ENCODE measurements around the gene ATP10B. TPM values are rescaled to one million over a fixed set of nuclear protein-coding genes. Genes with fewer than 3 reads are reported as not detected.

ATP10B gene
- total RNA-seq, 1 experiment from 2014 or later: not detected

- Histone ChIP-seq H3K4me3 (no peak overlapping the region), H3K36me3 (no peaks in the 10 kb centered on the region), H3K4me1 (replicated peaks) (no peaks in the 10 kb centered on the region), H3K9me3 (replicated peaks) (no peaks in the 10 kb centered on the region; the same call in 1 of the 2 replicates), H3K27me3 (replicated peaks) (no peaks in the 10 kb centered on the region), H3K27ac (no peak overlapping the region)
- no peak for DNase-seq (ENCODE audit: low read depth in 1 of 2, low spot score in 2 of 2)
Measured at GRCh38 chr5:160674901-160675300, 177.1 kb downstream of the ATP10B start.

DNA sequence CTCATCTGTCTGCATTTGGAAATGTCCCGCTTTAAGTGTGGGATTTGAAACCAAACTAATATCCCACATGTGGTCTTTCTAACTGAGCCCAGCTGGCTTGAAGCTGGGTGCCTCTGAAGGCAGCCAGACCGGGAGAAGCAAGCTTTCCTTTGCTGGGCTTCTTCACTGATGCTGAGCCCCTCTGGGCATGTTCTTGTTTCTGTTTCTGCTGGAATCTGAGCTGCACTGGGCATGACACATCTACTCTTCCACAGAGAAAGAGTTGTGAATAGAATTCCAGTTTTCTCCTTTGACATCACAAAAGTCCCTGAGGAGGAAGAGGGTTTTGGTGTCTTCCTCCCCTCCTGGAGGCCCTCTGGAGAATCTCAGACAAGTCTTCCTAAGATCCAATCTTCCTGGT, 179.5 kb downstream of the ATP10B start:
- H3K27me3 ChIP-seq (replicated peaks): no peaks in the 10 kb centered on the region
- H3K36me3 ChIP-seq: no peaks in the 10 kb centered on the region
- H3K4me3 ChIP-seq: no peak overlapping the region
- no peaks in the 10 kb centered on the region for H3K4me1 ChIP-seq (replicated peaks)
- H3K27ac ChIP-seq: no peak overlapping the region
- DNase-seq (ENCODE audit: low read depth in 1 of 2, low spot score in 2 of 2): no peak
- H3K9me3 ChIP-seq (replicated peaks): no peaks in the 10 kb centered on the region; the same call in 1 of the 2 replicates

GRCh38 chr5:160668356-160668755, 183.7 kb downstream of the ATP10B start:
- DNase-seq (ENCODE audit: low read depth in 1 of 2, low spot score in 2 of 2): no peak
- H3K36me3 ChIP-seq: no peaks in the 10 kb centered on the region
- H3K4me1 ChIP-seq (replicated peaks): no peaks in the 10 kb centered on the region
- no peaks in the 10 kb centered on the region for H3K27me3 ChIP-seq (replicated peaks)
- no peaks in the 10 kb centered on the region; the same call in 1 of the 2 replicates for H3K9me3 ChIP-seq (replicated peaks)
- no peak overlapping the region for H3K27ac ChIP-seq
- H3K4me3 ChIP-seq: no peak overlapping the region

GRCh38 chr5:160667160-160667559, 184.9 kb downstream of the ATP10B start:
- Histone ChIP-seq H3K4me1 (replicated peaks) (no peaks in the 10 kb centered on the region), H3K9me3 (replicated peaks) (no peaks in the 10 kb centered on the region; the same call in 1 of the 2 replicates), H3K27ac (no peak overlapping the region), H3K4me3 (no peak overlapping the region), H3K27me3 (replicated peaks) (no peaks in the 10 kb centered on the region), H3K36me3 (no peaks in the 10 kb centered on the region)
- DNase-seq (ENCODE audit: low read depth in 1 of 2, low spot score in 2 of 2): no peak

- Histone ChIP-seq H3K9me3 (replicated peaks) (no peaks in the 10 kb centered on the region; the same call in 1 of the 2 replicates), H3K4me1 (replicated peaks) (no peaks in the 10 kb centered on the region), H3K36me3 (no peaks in the 10 kb centered on the region), H3K27me3 (replicated peaks) (no peaks in the 10 kb centered on the region), H3K27ac (no peak overlapping the region), H3K4me3 (no peak overlapping the region)
- DNase-seq (ENCODE audit: low read depth in 1 of 2, low spot score in 2 of 2): no peak
Measured at GRCh38 chr5:160665460-160665859, 186.6 kb downstream of the ATP10B start.

DNA sequence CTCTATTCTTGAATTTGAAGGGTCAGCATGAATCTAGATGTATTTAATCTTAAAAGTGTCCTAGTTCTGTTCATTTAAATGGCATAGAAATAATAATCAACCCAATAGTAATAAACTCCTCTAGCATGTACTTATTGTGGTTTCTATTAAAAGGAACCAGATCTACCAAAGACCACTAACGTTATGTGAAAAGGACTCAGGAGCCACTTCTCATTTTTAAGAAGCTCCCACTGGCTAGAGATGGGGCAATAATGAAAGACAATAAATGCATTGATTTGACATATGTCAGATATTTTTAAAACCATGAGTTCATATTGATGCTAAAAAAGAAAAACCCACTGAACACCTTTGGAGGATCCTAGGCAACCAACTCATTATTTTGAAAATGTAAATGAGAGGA, 191.9 kb downstream of the ATP10B start:
- H3K27ac ChIP-seq: no peak overlapping the region
- no peaks in the 10 kb centered on the region for H3K36me3 ChIP-seq
- no peaks in the 10 kb centered on the region for H3K4me1 ChIP-seq (replicated peaks)
- H3K27me3 ChIP-seq (replicated peaks): peaks cover 4% of the 10 kb centered on the region; the same call in 1 of the 2 replicates
- H3K9me3 ChIP-seq (replicated peaks): no peaks in the 10 kb centered on the region
- H3K4me3 ChIP-seq: no peak overlapping the region
- DNase-seq (ENCODE audit: low read depth in 1 of 2, low spot score in 2 of 2): no peak

GRCh38 chr5:160657622-160658458, 194.2 kb downstream of the ATP10B start:
- no peaks in the 10 kb centered on the region for H3K36me3 ChIP-seq
- no peak overlapping the region for H3K4me3 ChIP-seq
- no peaks in the 10 kb centered on the region for H3K9me3 ChIP-seq (replicated peaks)

DNA sequence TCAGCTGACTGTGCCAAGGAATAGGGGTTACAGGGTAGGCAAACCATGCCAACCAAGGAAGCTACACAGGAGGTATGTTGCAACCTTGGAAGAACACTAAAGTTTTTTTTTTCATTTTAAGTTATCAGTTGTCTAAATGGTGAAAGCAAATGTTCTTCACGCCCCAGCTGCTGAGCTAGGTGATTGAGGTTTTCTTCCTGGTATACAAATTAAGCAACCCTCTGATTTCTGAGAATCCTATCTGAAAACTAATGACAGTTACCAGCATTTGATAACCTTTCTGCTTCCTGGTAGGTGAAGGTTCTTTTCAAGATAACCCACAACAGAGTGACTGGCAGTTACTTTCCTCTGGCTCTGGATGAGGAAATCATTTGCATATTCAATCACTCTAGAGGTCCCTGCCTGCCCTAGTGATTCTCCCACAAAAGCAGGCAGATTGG, 194.9 kb downstream of the ATP10B start:
- DNase-seq (ENCODE audit: low read depth in 1 of 2, low spot score in 2 of 2): no peak
- Histone ChIP-seq H3K27ac (no peak overlapping the region), H3K9me3 (replicated peaks) (no peaks in the 10 kb centered on the region), H3K27me3 (replicated peaks) (peaks cover 4% of the 10 kb centered on the region; the same call in 1 of the 2 replicates), H3K4me1 (replicated peaks) (no peaks in the 10 kb centered on the region), H3K36me3 (no peaks in the 10 kb centered on the region), H3K4me3 (no peak overlapping the region)

More at GRCh38 chr5:160657622-160658458, 194.2 kb downstream of the ATP10B start:
- H3K4me1 ChIP-seq (replicated peaks): no peaks in the 10 kb centered on the region
- DNase-seq (ENCODE audit: low read depth in 1 of 2, low spot score in 2 of 2): no peak
- peaks cover 4% of the 10 kb centered on the region; the same call in 1 of the 2 replicates for H3K27me3 ChIP-seq (replicated peaks)
- H3K27ac ChIP-seq: no peak overlapping the region

DNA sequence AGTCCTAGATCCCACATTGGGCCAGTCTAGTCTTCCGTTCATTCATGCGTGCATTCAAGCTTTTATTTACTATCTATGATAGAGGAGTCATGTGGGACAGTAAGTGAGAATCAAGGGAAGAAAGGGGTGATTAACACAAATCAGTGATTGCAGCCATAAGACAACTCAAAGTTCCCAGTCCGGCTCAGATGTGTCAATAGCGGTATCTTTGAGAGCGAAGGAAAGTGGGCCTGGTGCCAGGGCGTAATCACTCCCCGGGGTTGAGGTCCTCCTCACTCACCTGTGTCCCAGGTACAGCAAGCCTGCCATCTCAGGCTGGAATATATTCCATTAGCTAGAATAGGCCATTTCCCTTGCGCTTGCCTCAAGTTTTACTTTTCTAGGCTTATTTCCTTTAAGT, 196.3 kb downstream of the ATP10B start:
- H3K27ac ChIP-seq: no peak overlapping the region
- H3K36me3 ChIP-seq: no peaks in the 10 kb centered on the region
- no peak overlapping the region for H3K4me3 ChIP-seq
- H3K4me1 ChIP-seq (replicated peaks): no peaks in the 10 kb centered on the region
- H3K27me3 ChIP-seq (replicated peaks): peaks cover 4% of the 10 kb centered on the region; the same call in 1 of the 2 replicates
- DNase-seq (ENCODE audit: low read depth in 1 of 2, low spot score in 2 of 2): no peak
- H3K9me3 ChIP-seq (replicated peaks): no peaks in the 10 kb centered on the region

GRCh38 chr5:160651692-160652645, 200.0 kb downstream of the ATP10B start:
- Histone ChIP-seq H3K27me3 (replicated peaks) (peaks cover 4% of the 10 kb centered on the region; the same call in 1 of the 2 replicates), H3K27ac (no peak overlapping the region), H3K36me3 (no peaks in the 10 kb centered on the region), H3K9me3 (replicated peaks) (no peaks in the 10 kb centered on the region), H3K4me3 (no peak overlapping the region), H3K4me1 (replicated peaks) (no peaks in the 10 kb centered on the region)
- DNase-seq (ENCODE audit: low read depth in 1 of 2, low spot score in 2 of 2): no peak

DNA sequence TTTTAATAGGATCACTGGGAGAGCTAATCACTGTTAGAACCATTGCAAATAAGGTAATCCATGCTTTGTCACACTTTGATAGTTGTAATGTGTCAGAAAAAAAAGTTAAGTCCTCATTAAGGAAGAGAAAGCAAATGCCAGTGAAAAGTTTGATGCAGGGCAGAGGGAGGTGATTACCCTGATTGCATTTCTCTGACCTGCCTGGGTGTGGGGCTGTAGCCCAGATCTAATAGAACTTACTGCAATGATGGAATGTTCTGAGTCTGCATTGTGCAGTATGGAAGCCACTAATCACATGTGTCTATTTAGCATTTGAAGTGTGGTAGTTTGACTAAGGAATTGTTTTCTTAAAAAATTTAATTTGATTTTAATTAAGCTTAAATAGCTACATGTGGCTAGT, 202.7 kb downstream of the ATP10B start:
- peaks cover 4% of the 10 kb centered on the region; the same call in 1 of the 2 replicates for H3K27me3 ChIP-seq (replicated peaks)
- no peaks in the 10 kb centered on the region for H3K4me1 ChIP-seq (replicated peaks)

DNA sequence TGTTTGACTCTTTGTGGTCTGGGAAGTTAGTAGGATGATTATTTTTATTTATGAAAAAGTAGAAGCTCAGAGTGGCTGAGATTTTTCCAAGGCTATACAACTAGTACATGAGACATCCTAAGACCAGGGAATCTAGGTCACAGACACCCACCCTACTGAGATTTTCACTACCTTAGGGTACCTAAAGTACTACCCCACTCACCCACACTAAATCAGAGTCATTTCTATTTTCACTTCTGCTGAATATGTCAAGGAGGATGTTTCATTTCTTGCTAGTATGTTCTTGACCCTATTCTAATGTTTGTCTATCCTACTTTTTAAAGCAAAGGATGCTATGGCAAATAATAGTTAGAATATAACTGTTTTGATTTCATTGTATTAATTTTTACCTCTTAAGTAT, 206.0 kb downstream of the ATP10B start:
- H3K4me1 ChIP-seq (replicated peaks): no peaks in the 10 kb centered on the region
- no peak for DNase-seq (ENCODE audit: low read depth in 1 of 2, low spot score in 2 of 2)
- peaks cover 4% of the 10 kb centered on the region; the same call in 1 of the 2 replicates for H3K27me3 ChIP-seq (replicated peaks)
- no peaks in the 10 kb centered on the region for H3K9me3 ChIP-seq (replicated peaks)
- H3K4me3 ChIP-seq: no peak overlapping the region
- no peaks in the 10 kb centered on the region for H3K36me3 ChIP-seq
- H3K27ac ChIP-seq: no peak overlapping the region

More for the DNA sequence above, 202.7 kb downstream of the ATP10B start:
- Histone ChIP-seq H3K4me3 (no peak overlapping the region), H3K27ac (no peak overlapping the region), H3K36me3 (no peaks in the 10 kb centered on the region), H3K9me3 (replicated peaks) (no peaks in the 10 kb centered on the region)
- no peak for DNase-seq (ENCODE audit: low read depth in 1 of 2, low spot score in 2 of 2)

GRCh38 chr5:160643616-160644240, 208.3 kb downstream of the ATP10B start:
- no peaks in the 10 kb centered on the region for H3K9me3 ChIP-seq (replicated peaks)
- peaks cover 4% of the 10 kb centered on the region; the same call in 1 of the 2 replicates for H3K27me3 ChIP-seq (replicated peaks)
- no peaks in the 10 kb centered on the region for H3K36me3 ChIP-seq
- DNase-seq (ENCODE audit: low read depth in 1 of 2, low spot score in 2 of 2): no peak
- H3K4me1 ChIP-seq (replicated peaks): no peaks in the 10 kb centered on the region
- H3K4me3 ChIP-seq: no peak overlapping the region
- no peak overlapping the region for H3K27ac ChIP-seq
